ENCODE data around the gene BMP4.

DNA sequence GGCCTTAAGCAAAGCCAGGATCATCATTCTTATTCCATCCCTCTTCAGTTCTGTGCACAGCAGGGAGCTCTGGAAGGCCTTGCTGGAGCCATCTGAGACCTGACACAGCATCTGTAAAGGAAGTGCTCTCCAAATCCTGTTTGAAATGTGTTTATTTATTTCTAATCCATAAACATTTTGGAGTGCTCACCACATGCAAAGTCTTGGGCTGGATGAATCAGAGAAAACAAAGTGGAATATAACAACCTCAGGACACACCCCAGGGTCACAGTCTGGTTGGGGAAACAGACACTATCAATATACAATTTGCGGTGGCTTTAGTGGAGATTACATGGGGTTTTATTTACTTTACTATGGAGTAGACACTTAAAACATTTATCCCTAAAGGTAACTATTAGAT is 54.3 kb downstream of the BMP4 start:
- TF ChIP-seq, protein P1, sequence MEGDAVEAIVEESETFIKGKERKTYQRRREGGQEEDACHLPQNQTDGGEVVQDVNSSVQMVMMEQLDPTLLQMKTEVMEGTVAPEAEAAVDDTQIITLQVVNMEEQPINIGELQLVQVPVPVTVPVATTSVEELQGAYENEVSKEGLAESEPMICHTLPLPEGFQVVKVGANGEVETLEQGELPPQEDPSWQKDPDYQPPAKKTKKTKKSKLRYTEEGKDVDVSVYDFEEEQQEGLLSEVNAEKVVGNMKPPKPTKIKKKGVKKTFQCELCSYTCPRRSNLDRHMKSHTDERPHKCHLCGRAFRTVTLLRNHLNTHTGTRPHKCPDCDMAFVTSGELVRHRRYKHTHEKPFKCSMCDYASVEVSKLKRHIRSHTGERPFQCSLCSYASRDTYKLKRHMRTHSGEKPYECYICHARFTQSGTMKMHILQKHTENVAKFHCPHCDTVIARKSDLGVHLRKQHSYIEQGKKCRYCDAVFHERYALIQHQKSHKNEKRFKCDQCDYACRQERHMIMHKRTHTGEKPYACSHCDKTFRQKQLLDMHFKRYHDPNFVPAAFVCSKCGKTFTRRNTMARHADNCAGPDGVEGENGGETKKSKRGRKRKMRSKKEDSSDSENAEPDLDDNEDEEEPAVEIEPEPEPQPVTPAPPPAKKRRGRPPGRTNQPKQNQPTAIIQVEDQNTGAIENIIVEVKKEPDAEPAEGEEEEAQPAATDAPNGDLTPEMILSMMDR (IDR thresholded peaks at IDR 0.05): no peak
- TF ChIP-seq, protein P2, sequence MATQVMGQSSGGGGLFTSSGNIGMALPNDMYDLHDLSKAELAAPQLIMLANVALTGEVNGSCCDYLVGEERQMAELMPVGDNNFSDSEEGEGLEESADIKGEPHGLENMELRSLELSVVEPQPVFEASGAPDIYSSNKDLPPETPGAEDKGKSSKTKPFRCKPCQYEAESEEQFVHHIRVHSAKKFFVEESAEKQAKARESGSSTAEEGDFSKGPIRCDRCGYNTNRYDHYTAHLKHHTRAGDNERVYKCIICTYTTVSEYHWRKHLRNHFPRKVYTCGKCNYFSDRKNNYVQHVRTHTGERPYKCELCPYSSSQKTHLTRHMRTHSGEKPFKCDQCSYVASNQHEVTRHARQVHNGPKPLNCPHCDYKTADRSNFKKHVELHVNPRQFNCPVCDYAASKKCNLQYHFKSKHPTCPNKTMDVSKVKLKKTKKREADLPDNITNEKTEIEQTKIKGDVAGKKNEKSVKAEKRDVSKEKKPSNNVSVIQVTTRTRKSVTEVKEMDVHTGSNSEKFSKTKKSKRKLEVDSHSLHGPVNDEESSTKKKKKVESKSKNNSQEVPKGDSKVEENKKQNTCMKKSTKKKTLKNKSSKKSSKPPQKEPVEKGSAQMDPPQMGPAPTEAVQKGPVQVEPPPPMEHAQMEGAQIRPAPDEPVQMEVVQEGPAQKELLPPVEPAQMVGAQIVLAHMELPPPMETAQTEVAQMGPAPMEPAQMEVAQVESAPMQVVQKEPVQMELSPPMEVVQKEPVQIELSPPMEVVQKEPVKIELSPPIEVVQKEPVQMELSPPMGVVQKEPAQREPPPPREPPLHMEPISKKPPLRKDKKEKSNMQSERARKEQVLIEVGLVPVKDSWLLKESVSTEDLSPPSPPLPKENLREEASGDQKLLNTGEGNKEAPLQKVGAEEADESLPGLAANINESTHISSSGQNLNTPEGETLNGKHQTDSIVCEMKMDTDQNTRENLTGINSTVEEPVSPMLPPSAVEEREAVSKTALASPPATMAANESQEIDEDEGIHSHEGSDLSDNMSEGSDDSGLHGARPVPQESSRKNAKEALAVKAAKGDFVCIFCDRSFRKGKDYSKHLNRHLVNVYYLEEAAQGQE (IDR thresholded peaks at IDR 0.05; ENCODE audit: insufficient read depth in 1 of 2, low read depth in 2 of 2, low read length in 1 of 2): no peak
- no peak for TF ChIP-seq POLR2AphosphoS5 (IDR thresholded peaks at IDR 0.05; ENCODE audit: low read depth, low read length)
- TF ChIP-seq SIN3A (IDR thresholded peaks at IDR 0.05; ENCODE audit: borderline replicate concordance, insufficient read depth, low read depth, low read length): no peak
